ENCODE measurements around the gene CDC42EP5.
"Not testable (repeated sequence)": the region's sequence is repeated elsewhere in the genome, so short reads cannot be mapped to it uniquely, and the experiment has no call there.

The CDC42EP5 gene

DNA sequence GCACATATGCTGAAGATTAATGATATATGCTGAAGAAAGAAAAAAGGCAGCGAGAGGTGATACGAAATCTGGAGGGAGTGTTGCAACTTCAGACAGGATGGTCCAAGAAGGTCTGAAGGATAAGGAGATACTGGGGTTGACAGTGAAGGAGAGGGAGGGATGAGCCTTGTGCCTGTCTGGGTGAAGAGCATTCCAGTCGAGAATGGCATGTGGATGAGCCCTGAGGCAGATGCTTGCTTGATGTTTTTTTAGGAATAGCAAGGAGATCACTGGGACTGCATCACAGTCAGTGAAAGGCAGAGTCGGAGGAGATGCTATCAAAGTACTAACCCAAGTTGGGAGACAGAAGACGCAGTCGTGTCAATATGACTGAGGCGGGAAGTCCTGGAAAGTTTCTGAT lies 16.2 kb upstream of the CDC42EP5 start:
- DNase-seq, result no peak

DNA sequence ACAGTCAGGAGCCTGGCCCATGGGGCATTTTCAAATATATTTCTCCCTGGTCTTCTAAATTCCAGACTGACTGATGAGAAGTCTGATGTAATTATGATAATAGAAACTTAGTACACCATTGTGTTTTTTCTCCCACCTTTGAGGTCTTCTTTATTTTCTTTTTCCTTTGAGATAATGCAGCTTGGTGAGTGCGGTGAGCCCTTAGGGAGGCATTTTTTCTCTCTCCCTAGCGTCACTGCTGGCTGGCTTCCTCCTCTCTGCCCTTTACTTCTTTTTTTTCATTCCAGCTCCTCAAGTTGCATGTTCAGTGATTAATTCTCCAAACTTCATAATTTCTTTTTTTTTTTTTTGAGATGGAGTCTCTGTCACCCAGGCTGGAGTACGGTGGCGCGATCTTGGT lies 12.8 kb upstream of the CDC42EP5 start:
- DNase-seq, result no peak

DNA sequence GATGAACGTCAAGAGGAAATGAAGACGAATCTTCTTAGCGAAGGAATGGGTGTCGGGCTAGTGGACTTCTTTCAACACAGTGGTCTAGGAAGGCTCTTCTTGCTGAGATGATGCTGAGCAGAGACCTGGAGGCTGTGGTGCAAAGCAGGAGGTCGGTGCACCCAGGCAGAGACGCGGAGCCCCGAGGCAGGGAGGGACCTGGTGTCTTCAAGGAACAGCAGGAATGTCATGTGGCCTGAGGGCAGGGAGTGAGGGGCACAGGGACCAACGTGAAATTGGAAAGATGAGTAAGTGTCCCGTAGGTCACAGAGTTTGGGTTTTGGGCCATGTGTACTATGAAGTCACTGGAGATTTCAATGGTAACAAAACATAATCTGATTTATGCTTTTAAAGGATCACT lies 11.4 kb upstream of the CDC42EP5 start:
- no peak for DNase-seq

DNA sequence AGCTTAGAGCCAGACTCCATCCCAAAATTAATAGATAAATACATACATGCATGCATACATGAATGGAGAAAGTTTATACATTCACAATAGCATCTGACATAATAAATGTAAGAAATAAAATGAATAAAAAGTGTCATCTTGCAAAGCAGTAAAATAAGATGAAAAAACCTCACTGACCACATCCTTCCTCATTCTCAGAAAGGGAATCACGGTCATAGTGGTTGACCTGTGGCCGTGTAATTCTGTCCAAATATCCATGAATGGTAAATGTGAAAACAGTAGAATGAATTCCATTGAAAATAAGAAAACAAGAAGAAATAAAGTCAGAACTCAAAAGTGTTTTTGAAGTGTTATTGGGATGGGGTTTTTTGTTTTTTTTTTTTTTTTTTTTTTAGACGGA lies 9.8 kb upstream of the CDC42EP5 start:
- no peak for DNase-seq

DNA sequence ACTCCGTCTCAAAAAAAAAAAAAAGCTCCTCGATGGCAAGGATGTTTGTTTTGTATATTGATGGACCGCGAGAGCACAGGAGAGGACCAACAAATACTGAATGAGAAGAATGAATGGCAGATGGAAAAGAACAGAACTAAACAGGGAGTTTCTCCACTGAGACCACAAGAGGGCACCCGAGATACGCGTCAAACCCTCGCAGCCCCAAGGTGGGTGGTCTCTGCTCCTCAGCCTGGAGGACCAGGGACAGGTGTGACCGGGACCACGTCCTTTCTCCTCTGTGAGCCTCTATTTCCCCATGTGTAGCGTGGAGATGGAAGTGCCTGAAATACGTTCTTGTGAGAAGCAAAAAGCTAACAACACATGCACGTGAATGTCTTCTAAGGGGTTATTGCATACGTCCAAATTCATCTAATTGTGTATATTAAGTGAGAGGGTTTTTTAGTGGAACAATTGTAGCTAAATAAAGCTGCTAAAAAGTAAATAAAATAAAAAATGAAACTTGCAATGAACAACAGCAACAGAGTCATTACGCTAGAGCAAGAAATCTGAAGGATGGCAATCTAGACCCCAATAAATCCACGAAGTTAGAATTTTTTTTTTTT lies 8.3 kb upstream of the CDC42EP5 start:
- no peak for DNase-seq

DNA sequence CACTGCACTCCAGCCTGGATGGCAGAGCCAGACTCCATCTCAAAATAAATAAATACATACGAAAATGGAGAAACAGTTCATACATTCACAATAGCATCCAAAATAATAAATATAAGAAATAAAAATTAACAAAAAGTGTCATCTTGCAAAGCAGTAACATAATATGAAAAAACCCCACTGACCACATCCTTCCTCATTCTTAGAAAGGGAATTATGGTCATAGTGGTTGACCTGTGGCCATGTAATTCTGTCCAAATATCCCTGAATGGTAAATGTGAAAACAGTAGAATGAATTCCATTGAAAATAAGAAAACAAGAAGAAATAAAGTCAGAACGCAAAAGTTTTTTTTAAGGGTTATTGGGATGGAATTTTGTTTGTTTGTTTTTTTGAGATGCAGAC lies 7.0 kb upstream of the CDC42EP5 start:
- no peak for DNase-seq

DNA sequence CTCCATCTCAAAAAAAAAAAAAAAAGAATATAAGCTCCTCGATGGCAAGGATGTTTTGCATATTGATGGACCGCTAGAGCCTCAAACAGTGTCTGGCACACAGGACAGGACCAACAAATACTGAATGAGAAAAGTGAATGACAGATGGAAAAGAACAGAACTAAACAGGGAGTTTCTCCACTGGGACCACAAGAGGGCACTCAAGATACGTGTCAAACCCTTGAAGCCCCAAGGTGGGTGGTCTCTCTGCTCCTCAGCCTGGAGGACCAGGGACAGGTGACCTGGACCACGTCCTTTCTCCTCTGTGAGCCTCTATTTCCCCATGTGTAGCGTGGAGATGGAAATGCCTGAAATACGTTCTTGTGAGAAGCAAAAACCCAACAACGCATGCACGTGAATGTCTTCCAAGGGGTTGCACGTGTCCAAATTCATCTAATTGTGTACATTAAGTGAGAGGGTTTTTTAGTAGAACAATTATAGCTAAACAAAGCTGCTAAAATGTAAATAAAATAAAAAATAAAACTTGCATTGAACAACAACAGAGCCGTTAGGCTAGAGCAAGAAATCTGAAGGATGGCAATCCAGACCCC lies 5.7 kb upstream of the CDC42EP5 start:
- DNase-seq, result no peak

DNA sequence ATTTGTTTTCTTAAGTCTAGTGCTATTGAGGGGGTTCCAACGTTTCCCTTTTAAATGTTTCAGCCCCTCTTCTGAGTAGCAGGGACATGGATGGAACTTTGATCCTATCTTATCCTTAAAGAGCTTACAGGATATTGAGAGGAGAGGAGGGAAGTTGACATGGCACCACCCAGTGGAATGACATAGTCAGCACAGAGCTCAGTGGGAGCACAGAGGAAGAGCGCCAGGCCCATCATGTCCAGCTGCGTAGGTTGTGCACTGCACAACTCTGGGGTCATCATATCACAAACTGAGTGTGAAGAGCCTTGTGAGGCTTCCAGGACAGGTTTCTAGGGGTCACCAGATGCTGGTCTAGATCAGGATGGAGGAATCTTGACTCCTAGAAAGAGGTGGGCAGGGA lies 4.6 kb upstream of the CDC42EP5 start:
- no peak for DNase-seq

DNA sequence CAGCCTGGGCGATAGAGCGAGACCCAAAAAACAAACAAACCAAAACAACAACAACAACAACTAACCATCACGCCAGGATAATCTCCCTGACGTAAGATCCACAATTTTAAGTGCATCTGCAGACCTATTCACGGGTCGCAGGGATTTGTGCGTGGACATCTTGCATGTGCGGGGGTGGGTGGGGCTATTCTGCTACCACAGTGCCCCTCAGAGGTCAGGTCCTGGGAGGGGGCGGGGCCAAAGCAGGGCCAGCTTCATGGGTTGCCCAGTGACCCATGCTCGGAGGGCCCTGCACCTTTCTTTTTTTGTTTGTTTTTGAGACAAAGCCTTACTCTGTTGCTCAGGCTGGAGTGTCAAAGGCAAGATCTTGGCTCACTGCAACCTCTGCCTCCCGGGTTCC lies 2.6 kb upstream of the CDC42EP5 start:
- no peak for DNase-seq

DNA sequence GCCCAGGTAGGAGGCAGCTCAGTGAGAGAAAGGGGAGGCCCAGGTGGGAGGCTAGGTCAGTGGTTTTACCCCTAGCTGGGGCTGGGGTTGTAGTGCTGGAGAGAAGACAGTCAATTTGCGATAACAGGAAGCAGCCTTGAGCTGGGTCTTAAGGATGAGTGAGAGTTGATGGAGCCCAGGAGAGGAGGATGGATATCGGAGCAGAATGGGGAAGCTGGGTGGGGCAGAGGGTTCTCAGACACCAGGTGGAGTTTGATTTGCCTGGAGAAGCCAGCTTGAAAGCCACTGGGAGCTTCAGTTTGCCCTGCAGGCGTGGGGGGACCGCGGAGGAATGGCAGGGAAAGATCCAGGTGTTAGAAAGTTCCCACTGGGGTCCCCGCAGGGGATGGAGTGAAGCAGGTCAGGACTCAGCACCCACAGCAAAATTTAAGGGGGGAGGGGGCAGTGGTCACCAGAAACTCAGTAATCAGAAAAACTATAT lies 836 bp upstream of the CDC42EP5 start:
- DNase-seq, result no peak

DNA sequence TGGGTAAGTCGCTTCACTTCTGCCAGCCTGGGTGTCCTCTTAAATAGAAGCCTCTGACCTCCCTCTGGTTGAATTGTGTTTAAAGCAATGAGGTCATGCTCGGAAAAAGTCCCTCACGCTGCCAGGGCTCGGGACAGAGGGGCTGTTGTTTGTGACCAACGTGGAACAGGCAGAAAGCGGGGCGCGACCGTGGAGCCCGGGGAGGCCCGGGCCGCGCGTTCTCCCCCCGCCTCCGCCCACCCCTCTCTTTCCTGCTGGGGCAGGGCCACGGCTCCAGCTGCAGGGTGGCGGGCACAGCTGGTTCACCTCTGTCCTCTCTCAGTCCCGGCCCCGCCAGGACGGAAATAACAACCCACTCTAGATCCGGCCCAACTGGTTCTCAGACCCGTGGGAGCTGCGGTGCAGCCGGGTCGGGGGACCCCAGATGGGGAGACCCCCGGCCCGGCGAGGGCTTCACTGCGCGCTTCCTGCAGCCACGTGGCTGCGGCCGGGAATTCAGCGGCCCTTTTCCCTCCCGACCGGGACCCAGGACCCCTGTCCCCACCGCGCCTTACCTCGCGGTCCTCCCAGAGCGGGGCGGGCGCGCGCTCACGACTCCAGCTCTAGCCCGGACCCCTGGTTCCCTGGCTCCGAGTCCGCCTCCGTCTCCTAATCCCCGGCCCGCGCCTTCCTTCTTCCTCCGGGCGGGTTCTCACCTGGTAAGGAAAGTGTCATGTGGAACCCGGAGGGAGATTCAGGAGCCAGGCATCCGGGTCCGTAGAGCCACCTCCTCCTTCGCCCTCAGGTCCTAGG lies 1.9 kb downstream of the CDC42EP5 start:
- DNase-seq, result no peak

DNA sequence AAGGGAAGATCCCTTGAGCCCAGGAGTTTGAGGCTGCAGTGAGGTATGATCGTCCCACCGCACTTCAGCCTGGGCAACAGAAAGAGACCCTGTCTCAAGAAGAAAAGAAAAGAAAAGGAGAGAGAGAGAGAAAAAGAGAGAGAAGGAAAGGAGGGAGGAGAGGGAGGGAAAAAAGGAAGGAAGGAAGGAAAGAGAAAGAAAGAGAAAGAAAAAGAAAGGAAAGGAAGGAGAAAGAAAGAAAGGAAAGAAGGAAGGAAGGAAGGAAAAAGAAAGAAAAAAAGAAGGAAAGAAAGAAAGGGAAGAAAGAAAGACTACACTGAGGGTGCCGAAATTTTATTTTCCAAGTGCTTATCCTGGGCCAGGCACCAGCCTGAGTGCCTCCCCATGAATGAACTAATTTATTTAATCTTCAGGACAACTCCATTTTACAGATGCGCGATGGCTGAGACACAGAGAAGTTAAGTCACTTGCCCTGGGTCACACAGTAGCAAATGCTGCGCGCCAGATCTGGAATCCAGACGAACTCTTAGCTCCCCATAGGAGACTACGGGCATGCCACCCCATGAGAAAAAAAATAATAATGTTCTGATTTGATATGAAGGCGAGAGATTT lies 2.7 kb downstream of the CDC42EP5 start:
- no peak for DNase-seq

DNA sequence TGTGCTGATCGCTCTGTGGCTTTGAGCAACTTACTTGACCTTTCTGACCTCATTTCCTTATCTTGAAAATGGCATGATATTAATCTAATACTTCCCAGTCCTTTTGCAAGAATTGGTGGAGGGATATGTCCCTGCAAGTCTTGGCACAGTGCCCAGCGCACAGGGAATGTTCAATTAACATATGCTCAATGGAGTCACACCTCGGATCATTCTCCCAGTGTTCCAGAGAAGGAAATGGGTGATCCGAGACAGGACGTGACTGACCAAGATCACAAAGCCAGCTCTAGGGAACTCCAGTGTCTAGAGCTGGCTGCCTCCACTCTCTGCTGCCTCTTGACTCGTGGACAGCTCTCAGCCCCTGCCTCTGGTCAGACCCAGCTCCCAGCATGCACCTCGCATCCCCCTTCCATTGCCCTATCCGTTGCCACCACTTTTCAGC lies 3.6 kb downstream of the CDC42EP5 start:
- no peak for DNase-seq

DNA sequence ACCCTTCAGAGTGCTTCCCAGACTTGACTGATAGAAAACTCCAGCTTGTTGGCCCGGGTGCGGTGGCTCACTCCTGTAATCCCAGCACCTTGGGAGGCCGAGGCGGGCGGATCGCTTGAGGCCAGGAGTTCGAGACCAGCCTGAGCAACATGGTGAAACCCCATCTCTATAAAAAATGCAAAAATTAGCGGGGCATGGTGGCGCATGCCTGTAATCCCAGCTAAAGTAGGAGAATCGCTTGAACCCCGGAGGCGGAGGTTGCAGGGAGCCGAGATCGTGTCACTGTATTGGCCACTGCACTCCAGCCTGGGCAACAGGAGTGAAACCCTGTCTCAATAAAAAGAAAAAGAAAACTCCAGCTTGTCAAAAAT lies 7.0 kb downstream of the CDC42EP5 start:
- not testable (repeated sequence) for DNase-seq

DNA sequence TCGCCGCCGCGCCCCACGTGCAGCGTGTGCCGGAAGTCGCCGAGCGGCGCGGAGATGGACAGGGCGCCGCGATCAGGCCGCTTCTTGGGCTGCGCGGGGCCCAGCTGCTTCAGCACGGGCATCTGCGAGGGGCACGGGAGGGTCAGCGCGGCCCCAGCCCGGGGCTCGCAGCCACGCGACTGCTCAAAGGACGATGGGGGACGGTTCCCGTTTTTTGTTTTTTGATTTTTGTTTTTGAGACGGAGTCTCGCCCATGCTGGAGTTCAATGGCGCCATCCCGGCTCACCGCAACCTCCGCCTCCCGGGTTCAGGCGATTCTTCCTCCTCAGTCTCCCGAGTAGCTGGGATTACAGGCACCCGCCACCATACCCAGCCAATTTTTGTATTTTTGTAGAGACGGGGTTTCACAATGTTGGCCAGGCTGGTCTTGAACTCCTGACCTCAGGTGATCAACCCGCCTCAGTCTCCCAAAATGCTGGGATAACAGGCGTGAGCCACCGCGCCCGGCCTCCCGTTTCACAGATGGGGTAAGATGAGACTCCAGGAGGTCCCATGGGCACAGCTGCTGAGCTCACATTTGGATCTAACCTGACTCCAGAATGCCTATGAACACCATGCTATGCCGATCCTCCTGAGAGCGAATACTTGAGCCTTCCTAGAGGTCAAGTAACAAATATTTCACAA lies 7.5 kb downstream of the CDC42EP5 start:
- DNase-seq, result no peak

DNA sequence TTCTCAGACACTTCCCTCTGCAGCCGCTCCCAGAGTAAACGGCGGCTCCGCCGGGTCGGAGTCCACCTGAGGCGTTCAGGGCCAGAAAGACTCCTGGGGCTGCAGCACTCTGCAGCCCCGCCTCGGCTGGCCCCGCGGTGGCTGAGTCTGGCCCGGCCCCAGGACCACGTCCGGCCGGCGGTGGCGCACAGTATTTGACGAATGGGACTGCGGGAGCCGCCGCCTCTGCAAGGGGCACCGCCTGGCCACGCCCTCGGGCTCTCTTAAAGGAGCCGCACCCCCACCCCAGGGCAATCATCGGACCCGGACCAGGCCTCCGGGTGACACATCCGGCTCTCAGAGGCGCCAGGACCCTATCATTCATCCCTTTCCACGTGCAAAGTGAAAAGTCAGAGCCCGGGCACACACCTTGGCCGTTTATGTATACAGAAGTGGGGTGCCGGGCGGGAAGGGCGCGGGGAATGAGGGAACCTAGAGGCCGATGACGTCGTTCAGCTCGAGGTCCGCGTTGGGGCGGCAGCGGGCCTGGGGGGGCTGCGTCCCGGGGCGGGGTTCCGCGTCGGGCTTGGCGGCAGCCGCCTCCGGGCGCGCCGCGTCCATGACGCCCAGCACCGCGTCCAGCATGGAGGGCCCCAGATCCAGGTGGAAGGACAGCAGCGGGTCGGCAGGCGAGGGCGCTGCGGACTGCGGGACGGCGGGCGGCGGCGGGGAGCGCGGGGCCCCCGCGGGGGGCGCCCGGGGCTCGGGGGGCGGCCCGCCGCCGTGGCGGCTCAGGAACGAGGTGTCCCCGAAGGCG lies 8.3 kb downstream of the CDC42EP5 start:
- DNase-seq, result no peak

DNA sequence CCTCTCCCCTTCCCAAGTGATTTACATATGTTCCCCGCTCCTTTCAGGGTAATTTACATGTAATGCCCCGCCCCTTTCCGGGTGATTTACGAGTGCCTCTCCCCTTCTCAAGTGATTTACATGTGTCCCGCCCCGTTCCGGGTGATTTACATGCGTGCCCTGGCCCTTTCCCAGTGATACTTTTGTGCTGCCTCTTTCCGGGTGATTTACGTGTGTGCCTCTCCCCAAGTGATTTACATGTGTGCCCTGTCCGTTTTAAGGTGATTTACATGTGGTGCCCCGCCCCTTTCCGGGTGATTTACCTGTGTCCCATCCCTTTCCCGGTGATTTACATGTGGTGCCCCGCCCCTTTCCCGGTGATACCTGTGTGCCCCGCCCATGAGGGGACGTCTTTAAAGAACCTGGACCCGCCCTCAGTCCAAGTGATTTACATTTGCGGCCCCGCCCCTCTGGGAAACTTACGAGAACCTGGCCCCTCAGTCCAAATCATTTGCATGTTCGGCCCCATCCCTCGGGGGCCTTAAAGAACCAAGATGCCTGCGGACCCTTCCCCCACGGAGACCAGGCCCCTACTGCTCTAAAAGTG lies 9.0 kb downstream of the CDC42EP5 start:
- DNase-seq, result no peak

DNA sequence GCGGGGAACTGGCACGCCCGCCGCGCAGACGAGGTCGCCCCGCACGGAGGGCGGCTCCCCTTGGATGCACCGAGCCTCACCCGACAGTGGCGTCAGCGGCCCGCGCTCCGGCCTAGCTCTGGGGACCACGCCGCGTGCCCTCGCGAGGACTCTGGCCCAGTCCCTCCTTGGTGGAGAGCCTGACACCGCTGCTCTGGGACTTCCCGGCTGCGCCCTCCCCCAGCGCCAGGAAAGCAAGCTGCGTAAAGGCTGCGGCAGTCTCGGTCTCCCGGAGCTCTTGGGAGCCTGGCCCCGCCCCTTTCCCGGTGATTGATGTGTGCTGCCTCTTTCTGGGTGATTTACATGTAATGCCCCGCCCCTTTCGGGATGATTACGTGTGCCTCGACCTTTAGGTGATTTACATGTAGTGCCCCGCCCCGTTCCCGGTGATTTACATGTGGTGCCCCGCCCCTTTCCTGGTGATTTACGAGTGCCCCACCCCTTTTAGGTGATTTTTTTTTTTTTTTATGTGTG lies 9.5 kb downstream of the CDC42EP5 start, which contains the start of gene LENG9:
Gene LENG9 (minus strand): TSS at position 248 of the 513 bp plus-strand sequence. CDS start 252 bp downstream, outside the sequence.
- DNase-seq, result no peak

DNA sequence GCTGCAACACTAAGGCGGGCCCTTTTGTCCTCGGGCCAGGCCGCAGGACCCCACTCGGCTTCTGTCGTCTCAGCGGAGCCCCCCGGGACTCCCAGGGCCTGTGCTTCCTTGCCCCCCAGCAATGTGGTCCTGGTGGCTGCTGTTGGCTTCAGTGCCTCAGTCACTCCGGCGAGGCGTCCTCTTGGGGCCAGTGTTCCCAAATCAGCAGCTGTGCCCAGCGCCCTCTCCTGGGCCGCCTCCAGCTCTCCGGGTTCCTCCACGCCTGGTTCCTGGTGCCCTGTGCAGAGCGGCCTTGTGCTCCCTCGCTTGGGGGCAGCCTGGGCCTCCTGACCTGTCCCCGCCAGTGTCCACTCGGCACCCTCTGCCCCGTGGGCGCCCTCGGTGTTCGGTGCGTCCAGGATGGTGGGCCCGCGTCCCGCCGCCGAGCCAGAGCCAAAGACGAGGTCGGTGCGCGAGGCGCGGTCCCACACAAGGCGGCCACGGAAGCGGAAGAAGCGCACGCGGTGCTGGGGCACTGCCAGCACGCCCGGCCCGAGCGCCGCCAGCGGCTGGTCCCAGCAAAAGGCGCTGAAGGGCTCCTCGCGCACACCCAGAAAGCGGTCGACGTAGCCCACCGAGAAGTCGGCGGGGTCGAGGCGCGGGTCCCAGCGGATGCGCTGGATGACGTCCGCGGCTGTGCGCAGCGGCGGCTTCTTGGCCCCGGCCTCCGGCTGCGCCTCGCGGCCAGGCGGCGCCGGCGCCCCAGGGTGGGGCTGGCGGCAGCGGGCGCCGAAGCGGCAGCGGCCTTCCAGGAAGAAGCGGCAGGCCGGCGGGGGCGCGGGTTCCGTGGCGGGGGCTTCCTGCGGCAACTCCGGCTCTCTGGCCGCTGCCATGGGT lies 10.2 kb downstream of the CDC42EP5 start:
- DNase-seq, result no peak

DNA sequence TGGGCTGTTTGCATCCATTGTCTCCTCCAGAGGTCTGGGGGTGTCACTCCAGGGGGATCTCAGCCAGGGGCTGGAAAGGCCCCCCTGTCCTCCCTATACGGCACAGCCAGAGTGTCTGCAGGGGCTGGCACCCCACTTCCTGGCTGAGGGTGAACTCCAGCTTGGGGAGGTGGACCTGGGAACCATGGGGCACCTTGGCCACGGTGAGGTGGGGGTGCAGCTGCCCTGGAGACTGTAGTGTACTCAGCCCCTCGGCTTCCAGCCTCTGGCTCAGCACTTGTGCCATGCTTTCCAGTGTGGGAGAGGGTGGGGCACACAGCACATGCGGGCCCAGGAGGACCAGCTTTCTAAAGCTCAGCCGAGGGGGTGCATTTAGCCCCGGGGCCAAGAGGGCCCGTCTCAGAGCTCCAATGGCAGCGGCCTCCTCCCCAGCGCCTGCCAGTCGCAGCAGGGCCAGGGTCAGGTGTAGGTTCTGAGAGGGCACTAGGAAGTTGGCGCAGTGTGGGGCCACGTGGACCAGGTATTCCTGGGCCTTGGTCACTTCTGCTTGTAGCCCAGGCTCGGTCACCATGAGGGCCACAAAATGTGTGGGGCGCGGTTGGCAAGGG lies 10.9 kb downstream of the CDC42EP5 start:
- DNase-seq, result no peak

Measured in cortex of kidney (tissue), 1 donor.